ENCODE data around the gene AK8.

- TF ChIP-seq POLR2A (IDR thresholded peaks at IDR 0.05) (no peak), CTCF (IDR thresholded peaks at IDR 0.05) (peak; percentile 84 to 87 (median 87))
Observed at GRCh38 chr9:132800038-132800648, 77.9 kb downstream of the AK8 start.
